Fibroblast of pulmonary artery (primary cell): ENCODE data around the gene FBP1.
A peak's percentile ranks its signal among the peaks of the same experiment; 100 is the strongest.

Experiments used
- DNase-seq: peaks from one replicate; pipeline ENCODE4 v3.0.0-alpha.2; 2010; ENCODE audit warnings: low read depth
- H3K4me3 ChIP-seq: replicated peaks from 2 replicates; pipeline ENCODE4 v1.5.1; 2011; ENCODE audit warnings: low read depth, mild to moderate bottlenecking, control low read depth, low read length, moderate library complexity
- TF ChIP-seq, protein P1 (sequence below): IDR thresholded peaks from 2 replicates; pipeline ENCODE4 v1.5.1; 2011; ENCODE audit warnings: mild to moderate bottlenecking, control low read depth, low read length, inconsistent platforms; ENCODE audit errors: missing control alignments

The FBP1 gene

GRCh38 chr9:94639061-94639998 is at the start of gene FBP1:
FBP1 (minus strand) TSS chr9:94639518; CDS start chr9:94639310, 208 bp downstream.
- TF ChIP-seq, protein P1, sequence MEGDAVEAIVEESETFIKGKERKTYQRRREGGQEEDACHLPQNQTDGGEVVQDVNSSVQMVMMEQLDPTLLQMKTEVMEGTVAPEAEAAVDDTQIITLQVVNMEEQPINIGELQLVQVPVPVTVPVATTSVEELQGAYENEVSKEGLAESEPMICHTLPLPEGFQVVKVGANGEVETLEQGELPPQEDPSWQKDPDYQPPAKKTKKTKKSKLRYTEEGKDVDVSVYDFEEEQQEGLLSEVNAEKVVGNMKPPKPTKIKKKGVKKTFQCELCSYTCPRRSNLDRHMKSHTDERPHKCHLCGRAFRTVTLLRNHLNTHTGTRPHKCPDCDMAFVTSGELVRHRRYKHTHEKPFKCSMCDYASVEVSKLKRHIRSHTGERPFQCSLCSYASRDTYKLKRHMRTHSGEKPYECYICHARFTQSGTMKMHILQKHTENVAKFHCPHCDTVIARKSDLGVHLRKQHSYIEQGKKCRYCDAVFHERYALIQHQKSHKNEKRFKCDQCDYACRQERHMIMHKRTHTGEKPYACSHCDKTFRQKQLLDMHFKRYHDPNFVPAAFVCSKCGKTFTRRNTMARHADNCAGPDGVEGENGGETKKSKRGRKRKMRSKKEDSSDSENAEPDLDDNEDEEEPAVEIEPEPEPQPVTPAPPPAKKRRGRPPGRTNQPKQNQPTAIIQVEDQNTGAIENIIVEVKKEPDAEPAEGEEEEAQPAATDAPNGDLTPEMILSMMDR = no peak
- peak; percentile 8 for DNase-seq
- H3K4me3 ChIP-seq = peak within 1 kb of the TSS; percentile 39

DNA sequence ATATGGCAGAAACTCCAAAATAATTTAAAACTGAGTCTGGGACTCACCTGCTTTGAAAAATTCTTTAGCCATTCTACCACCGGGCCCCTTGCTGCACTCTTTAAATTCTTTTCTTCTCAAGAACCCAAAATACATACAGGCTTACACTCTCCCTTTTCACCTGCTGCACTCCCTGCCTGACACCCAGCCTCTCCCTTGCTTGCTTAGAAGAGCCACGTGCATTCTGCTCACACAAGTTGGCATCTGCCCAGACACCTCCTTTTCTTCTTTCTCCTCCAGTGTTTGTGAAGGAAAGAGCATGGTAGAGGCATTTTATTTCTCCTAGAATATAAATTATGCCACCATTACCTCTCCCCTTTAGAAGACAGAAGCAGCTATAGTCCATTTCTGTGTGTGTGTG is 48.1 kb upstream of the FBP1 start:
- no peak overlapping the region for H3K4me3 ChIP-seq
- TF ChIP-seq, protein P1 = no peak
- no peak for DNase-seq

DNA sequence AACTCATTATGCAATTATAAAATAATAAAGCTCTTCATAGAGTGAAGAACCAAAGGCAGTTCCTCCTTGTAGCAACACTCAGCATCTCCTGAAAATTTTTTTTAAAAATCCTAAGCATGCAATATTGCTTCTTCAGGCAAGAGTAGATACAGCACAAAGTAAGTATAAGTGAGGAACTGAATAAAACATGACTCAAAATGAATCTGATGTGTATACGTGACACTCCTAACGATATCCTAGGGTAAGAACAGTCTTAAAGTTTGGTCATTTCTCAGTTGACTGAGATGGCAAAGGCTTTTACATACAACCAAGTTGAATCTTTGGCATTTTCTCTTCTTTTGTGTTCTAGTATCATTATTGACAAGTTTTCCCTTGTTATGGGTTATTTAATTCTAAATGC is 46.0 kb upstream of the FBP1 start:
- H3K4me3 ChIP-seq = no peak overlapping the region
- no peak for DNase-seq
- TF ChIP-seq, protein P1 = no peak

- TF ChIP-seq, protein P1 = peak; percentile 82
- H3K4me3 ChIP-seq = no peak overlapping the region
- DNase-seq = peak; percentile 85
Measured at GRCh38 chr9:94681508-94681907, 42.2 kb upstream of the FBP1 start.

DNA sequence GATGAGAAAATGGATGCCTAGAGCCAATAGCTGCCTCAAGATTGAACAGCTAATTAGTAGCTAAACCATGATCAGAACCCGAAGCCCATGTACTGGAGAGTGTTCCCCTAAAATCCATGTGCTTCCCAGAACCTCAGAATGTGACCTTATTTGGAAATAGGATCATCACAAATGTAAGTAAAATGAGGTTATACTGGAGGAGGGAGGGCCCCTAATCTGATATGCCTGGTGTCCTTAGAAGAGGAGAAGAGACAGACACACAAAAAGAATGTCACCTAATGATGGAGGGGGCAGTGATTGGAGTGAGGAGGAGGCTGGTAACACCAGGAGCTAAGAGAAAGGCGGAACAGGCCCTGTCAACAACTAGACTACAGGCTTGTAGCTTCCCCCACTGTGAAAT is 41.3 kb upstream of the FBP1 start:
- no peak overlapping the region for H3K4me3 ChIP-seq
- TF ChIP-seq, protein P1 = no peak
- DNase-seq = no peak

GRCh38 chr9:94680020-94680419 is 40.7 kb upstream of the FBP1 start:
- TF ChIP-seq, protein P1 = no peak
- DNase-seq = no peak
- no peak overlapping the region for H3K4me3 ChIP-seq

GRCh38 chr9:94679587-94679986 is 40.3 kb upstream of the FBP1 start:
- no peak for DNase-seq
- TF ChIP-seq, protein P1 = no peak
- no peak overlapping the region for H3K4me3 ChIP-seq
